Activated CD8-positive, alpha-beta memory T cell treated with anti-CD3 and anti-CD28 coated beads for 4 hours (primary cell): ENCODE data around the gene MAGEA2B.
"Not testable (repeated sequence)": the region's sequence is repeated elsewhere in the genome, so short reads cannot be mapped to it uniquely, and the experiment has no call there.

ENCODE experiments used
- DNase-seq, 2 donors: peaks; one replicate each; pipeline ENCODE4 v3.0.0-alpha.2; 2020; ENCODE audit warnings: low read depth in 2 of 2

MAGEA2B gene

GRCh38 chrX:152758918-152759317 is 44.5 kb downstream of the MAGEA2B start, which contains the start of gene CSAG3:
CSAG3 (plus strand) TSS chrX:152759218.
- DNase-seq: not testable (repeated sequence)

DNA sequence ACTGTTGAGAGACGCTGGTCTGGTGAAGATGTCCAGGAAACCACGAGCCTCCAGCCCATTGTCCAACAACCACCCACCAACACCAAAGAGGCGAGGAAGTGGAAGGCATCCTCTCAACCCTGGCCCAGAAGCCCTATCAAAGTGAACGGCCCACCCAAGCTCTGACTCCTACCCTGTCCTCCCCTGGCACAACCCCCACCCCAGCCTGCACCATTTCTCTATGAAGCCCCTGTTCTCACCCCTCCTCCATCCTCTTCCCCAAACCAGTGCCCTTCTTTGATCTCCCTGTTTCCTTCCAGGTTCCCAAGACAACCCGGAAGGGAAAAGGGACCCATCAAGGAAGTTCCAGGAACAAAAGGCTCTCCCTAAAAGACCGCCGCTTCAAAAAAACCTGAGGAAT is 45.1 kb downstream of the MAGEA2B start:
- not testable (repeated sequence) for DNase-seq

GRCh38 chrX:152761582-152761981 is 47.2 kb downstream of the MAGEA2B start:
- DNase-seq: not testable (repeated sequence)

DNA sequence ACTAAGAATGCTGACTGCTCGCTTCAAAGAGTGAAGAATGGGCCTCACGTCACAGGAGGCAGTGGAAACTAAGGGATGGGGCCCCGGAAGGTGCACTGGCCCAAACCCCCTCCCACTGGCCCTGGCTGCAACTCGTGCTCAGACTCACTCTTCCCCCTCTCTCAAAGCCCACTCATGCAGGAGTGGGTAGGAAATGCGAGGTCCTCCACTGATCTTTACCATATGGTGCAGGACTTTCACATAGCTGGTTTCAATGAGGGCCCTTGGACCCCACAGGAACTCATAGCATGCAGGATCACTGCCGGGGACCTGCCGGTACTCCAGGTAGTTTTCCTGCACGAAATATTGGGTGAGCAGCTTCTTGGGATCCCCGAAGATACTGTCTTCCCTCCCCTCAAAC is 52.1 kb downstream of the MAGEA2B start:
- not testable (repeated sequence) for DNase-seq
